GM19438 (cell line): ENCODE measurements around the gene METRNL.
"Not testable (repeated sequence)": the region's sequence is repeated elsewhere in the genome, so short reads cannot be mapped to it uniquely, and the experiment has no call there.

Experiments used
- ATAC-seq: cut with Tn5 transposase; IDR thresholded peaks from one replicate; pipeline ENCODE4 v1.9.1; 2021; ENCODE audit warnings: low read depth; ENCODE audit not compliant: unreplicated experiment

METRNL gene

DNA sequence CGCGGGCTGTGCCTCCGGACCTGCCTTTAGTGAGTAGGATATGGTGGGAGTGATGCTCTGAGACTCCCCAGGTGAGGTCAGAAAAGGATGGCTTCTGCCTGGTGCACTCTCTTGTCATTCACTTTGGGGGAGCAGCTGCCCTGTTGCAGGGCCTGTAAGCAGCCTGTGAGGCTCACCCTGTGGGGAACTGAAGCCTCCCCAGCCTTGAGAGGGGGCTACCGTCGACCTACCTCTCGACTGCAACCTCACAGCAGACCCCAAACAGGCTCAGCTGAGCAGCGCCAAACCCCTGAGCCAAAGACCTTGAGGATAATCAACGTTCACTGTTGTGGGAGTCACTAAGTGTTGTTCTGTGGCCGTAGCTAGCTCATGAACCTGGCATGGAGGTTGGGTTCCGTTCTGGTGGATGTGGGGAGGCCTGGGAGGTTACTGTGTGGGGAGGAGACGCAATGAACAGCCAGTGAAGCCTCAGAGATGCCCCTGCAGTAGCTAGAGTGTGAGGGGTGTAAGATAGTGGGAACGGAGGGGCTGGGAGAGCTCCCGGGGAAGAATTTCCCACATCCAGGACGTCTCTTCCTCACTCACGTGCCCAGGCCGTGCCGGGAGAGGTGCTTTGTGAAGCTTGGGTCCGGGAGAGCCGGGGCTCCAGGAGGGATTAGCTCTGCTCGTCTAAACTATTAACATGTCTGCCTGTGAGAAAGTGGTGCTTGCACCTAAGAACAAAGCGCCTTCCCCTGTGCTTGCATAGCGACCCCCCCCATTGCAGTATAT lies 38.8 kb downstream of the METRNL start:
- no peak for ATAC-seq

DNA sequence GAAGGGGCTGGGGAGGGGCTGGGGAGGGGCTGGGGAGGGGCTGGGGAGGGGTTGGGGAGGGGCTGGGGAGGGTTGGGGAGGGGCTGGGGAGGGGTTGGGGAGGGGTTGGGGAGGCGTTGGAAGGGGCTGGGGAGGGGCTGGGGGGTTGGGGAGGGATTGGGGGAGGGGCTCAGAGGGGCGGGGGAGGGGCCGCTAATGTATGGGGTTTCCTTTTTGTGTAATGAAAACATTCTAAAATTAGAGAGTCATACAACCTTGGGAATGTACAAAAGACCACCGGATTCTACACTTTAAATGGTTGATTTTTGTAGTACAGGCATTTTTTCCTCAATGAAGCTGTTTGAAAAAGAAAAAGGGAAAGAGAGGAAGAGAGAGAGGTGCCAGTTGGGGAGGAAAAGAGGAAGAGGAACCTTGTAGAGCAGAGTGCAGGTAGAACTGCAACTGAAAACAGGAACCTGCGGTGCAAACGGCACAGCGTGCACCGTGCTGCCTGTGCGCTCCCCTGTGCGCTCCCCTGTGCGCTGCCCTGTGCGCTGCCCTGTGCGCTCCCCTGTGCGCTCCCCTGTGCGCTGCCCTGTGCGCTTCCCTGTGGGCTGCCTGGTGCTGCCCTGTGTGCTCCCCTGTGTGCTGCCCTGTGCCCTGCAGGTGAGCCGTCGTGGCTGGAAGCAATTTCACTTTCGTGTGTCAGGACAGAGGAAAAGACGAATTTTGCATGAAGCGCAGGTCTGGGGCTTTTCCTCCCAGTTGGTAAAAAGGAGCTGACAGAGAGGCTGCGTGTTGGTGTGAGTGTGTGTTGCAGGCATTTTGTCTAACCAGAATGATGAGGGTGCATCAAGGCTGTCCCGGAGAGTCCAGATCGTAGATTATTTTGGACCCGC lies 40.8 kb downstream of the METRNL start:
- ATAC-seq: peak; percentile 72

DNA sequence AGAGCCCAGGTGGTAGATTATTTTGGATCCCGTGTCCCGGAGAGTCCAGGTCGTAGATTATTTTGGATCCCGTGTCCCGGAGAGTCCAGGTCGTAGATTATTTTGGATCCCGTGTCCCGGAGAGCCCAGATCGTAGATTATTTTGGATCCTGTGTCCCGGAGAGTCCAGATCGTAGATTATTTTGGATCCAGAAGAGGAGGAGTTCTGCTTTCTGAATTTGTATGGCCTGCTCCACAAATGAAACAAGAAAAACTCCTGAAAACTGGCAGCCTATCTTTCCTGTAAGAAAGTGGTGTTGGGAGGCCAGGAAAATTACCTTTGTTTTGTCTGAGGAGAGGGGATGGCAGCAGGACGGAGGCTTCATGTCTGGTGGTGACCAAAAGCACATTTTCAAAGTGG lies 42.1 kb downstream of the METRNL start:
- ATAC-seq: not testable (repeated sequence)

DNA sequence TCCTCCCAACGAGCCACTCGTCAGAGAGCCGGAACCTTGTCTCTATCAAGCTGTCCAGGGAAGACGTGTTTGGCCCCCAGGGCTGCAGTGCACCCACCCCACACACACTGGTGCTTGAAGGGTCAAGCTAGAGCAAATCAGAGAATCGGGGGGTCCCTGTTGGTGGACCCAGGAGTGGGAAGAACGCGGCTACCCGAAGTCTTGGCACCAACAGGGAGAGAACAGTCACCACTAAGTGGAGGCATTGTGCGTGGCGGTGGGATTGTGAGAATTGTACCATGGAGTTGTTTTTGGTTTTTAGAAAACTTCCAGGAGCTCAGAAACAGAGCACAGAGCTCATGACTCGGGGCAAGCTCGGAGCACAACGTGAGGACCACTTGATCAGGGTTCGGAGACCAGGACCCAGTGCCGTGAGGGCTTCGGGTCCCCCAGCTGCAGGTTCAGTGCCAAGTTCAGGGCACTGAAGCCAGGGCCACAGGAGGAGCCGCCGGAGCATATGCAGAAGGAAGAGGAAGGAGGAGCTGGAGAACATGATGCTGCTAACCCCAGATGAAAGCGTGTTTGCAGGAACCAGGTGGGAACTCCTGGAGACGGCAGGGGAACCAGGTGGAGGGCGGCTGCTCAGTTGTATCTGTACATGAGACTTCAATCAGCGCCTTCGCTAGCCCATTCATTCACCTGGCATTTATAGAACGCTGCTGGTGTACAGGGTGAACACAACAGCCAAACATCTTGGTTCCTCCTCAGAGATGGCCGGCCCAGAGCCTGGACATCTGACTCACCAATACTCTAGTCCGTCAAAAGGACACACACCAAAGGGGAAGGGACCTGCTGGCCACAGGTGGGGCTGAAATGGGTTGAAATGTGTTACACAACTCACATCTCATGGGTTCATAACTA lies 42.8 kb downstream of the METRNL start:
- ATAC-seq: no peak

DNA sequence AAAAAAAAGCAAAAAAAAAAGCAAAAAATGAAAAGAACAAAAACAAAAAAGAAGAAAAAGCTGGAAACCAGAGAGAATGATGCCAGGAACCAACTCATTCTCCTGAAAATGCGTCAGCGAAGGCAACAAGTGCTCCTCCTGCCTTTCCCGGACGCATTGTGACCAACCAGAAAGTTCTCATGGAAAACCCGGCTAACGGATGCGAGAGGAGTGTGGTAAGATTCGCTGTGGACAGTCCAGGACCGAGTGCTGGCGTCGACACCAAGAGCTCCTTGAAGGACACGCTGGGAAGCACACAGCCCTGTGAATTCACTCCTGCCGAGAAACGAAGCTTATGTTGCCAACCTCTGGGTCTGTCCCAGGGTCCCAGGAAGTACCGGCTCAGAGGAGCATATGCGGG lies 43.4 kb downstream of the METRNL start:
- no peak for ATAC-seq

DNA sequence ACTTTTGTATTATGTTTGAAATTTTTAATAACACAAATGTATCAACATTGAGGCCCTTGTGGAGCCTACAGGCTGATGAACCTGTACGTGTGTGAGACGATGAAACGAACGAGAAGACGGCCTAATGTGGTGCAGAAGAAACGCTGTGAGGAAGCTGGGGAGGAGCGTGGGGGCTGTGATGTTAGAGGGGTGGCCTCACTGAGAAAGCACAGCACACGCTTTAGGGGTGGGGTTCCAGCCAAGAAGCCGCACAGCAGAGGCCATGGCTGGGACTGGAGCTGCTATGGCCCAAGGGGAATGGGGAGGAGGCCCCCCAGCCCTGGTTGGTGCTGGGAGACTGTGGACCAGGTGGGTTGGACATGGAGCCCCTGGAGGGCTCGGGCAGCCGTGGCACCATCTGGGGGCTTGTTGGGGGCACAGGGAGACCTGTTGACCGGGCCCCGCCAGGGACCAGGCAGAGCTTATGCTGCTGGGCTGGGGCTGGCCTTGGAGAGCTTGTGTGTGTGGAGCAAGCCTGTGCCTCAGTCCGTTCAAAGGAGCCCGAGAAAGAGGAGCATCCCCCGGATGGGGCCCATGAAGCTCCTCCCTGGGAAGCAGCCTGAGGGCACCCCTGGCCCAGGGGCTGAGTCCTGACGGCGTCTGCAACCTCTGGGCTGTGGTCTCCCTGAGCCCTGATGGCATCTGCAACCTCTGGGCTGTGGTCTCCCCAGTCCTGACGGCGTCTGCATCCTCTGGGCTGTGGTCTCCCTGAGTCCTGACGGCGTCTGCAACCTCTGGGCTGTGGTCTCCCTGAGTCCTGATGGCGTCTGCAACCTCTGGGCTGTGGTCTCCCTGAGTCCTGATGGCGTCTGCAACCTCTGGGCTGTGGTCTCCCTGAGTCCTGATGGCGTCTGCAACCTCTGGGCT lies 44.7 kb downstream of the METRNL start:
- ATAC-seq: no peak

DNA sequence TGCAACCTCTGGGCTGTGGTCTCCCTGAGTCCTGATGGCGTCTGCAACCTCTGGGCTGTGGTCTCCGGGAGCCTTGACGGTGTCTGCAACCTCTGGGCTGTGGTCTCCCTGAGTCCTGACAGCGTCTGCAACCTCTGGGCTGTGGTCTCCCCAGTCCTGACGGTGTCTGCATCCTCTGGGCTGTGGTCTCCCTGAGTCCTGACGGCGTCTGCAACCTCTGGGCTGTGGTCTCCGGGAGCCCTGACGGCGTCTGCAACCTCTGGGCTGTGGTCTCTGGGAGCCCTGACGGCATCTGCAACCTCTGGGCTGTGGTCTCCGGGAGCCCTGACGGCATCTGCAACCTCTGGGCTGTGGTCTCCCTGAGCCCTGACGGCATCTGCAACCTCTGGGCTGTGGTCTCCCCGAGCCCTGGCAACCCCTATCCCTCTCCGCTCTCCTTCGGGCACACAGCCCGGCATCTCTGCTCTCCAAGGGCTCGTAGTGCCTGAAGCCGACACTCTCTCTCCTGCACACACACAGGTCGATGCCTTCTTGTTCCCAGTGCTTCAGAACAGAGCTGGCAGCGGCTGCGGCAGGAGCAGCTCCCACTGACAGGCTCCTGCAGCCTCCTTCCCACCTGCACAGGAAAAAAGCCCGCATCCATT lies 45.6 kb downstream of the METRNL start:
- no peak for ATAC-seq

DNA sequence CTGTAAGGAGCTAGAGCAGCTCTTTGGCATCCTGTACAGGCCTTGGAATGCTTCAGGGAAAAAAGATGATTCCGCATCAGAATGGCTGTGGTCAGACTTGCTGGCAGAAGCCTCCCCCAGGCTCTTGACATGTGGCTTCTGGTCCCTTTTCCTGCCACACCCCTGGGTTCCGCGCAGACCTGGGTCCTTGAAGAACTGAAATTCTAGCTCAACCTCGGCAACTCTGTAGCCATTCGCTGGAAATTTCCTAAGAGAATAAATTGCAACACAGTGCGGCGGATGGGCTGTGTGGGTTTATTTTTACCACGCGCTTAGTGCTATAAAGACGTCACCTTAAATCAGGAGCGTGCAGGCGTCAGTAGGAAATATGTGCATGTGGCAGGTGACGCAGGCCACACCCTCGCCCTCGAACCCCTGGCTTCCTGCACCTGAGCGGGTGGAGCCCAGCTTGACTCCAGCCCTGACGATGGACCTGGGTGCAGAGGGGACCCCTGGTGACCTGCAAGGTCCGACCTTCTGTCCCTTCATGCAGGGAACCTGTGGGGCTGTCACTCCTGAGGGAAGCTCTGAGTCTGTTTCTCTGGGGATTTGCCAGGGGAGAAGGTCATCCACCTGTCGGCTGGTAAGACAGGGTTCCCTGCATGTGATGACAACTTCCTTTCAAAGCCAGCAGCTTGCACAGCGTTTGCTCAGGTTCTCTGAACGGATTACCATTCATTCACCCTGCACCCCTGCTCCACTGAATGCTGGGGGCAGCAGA lies 46.3 kb downstream of the METRNL start:
- ATAC-seq: no peak

DNA sequence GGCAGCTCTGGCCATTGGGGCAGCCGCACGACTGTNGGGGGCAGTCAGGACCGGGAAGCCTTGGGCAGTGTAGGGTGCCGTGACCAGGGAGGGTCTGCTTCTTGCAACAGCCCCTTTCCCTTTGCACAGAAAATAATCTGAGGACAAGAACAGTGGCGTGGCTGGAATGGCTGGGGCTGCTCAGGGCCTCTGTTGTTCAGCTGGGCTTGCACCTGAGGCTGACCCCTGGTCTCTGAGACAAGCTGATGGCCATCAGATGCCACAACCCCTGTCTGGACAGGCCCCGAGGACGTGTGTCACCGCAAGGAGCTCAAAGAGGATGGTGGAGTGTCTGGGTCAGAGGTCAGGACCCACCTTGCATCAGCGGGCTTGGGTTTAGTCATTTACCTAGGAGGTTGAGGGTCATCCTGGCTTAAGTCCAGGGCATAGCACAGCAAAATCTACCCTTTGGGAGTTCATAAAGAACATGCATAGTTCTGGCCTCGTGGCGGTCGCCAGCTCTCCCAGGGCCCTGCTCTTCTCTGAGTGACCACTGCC lies 46.9 kb downstream of the METRNL start:
- no peak for ATAC-seq

DNA sequence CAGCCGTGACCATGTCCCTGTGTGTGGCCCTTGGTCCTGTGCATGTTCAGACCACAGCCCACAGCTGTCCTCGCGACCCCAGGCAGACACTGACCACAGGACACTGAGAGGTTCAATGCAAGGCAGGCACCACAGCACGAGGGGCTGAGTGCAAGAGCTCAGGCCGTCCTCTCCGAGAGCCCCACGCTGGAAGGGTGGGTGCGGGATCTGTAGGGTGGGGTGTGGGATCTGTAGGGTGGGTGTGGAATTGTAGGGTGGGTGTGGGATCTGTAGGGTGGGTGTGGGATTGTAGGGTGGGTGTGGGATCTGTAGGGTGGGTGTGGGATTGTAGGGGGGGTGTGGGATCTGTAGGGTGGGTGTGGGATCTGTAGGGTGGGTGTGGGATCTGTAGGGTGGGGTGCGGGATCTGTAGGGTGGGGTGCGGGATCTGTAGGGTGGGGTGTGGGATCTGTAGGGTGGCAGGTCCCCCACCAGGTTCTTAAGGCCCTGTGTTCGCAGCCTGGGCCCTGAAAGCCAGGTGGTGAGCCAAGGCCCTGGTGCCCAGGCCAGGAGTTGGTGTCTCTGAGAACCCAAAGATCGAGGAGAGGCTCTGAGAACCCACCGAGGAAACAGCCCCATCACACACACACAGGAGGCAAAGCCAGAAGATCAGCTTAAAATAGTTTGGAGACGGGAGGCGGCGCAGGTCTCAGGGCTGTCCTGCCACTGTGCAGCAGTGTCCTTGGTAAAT lies 48.2 kb downstream of the METRNL start:
- no peak for ATAC-seq

DNA sequence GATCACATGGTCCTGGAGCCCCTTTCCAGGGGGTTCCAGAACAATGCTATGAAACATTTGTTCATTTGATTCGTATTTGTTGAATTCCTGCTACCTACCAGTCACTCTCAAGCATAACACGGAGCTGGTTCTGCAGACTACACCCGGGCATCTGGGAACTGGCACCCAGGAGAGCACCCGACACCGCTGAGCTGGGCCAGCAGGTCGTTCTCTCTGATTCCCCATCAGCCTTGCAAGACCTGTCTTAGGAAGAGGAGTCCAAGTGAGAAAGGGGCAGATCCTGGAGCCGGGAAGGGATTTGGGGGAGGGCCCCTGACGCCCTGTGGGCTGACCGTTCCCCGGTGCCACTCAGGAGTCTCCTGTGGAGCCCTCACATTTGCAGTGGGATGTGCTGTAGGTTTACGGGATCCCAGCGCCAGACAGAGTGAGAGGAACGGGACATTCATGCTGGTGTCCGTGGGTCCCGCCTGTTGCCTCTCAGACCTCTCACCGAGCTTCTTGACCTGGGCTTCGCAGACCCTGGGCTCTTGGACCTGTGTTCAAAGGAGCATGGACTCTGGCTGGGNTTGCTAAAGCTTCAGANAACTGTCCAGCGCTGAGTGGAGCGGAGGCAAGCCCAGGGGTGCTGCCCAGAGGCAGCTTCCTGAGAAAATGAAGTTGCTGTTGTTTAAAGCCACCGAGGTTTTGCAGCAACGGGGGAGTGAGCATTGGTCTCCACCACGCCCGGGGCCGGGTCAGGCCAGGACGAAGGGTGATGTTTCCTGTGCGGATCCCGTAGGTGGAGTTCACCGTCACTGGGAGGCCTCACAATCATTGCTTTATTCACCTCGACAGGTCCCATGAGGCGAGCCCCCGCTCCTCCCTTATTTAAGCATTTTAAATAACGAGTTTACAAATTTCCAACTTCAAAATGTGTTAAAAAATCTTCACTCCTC lies 49.2 kb downstream of the METRNL start:
- no peak for ATAC-seq

DNA sequence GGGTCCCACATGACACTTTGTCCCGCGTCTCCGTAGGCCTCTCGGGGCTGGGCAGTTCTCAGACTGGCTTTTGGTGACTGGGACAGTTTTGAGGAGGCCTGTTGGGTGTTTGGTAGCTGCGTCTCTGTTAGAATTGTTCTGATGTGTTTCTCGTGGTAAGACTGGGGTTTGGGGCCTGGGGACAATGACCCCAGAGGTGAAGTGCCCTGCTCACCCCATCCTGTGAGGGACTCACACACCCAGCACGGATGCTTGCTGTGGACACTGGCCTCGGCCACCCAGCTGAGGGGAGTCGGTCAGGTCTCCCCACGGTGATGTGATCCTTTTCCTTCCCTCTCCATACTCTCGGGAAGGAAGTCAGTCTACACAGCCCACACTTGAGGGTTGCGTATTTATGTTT lies 50.3 kb downstream of the METRNL start:
- no peak for ATAC-seq

DNA sequence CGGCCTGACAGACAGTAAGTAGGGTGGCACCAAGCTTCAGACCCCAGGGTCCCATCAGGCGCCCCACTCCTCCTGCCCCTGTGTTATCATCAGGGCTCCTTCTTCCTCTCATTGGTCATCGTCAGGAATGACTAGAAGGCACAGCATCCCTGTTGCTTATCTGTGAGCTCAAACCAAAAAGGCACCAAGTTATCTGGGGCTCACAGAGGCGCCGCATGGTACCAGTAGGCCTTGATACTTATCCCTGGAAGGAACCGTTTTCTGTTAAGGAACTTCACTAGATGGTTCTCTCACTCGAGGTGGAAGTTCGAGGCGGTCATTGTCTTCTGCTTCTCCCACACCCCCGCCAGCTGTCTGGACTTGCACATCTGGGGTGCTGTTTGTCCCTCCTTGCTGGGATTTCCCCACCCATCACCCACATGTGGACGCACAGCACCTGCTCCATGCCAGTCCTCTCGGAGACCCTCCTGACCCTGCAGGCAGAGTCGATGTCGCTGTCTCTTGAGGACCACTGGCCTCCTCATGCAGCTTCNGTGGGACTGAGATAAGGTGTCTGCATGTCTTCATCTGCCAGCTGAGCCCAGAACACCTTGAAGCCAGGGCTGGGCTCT lies 52.1 kb downstream of the METRNL start:
- no peak for ATAC-seq

DNA sequence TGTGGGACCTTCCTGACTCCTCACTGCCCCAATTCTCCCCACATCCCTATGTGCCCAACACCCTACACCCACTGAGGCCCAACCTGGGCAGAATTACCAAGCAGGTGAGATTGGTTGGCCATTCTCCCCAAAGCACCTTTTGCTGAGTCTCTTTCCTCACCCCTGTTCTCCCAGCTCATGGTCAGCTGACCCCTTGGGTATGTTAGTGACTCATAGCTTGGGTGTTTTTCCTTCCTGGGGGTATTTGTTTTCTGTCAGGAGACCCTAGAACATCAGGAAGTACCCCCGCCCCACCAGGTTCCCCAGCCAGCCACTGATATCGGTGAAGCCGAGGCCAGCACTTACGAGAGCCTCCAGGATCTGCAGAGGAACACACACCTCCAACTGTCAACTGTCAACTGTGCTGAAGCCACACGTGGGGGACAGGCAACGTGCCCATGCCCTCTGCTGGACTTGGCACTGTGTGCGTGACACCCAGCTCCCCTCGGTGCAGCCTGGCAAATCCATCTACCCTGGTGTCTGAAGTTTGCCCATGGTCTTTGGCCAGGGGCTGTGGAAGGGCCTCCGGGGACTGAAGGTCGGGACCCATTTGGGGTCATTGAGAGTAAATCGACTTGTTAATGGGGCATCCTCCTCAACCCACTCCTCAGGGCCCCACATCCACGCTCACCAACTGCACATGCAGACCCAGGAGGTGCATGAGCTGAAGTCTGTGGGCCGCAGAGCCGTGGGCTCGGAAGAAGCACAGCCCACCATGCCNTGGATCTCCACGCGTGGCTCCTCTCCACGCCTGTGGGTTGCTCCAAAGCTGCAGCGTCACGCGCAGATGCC lies 53.1 kb downstream of the METRNL start:
- no peak for ATAC-seq
